ENCODE measurements around the gene TENM4. TPM values are rescaled to one million over a fixed set of nuclear protein-coding genes. Genes with fewer than 3 reads are reported as not detected.

The TENM4 gene
- polyA plus RNA-seq, 1 donor from 2014 or later: 16.8 TPM

- no peak for TF ChIP-seq REST (IDR thresholded peaks at IDR 0.05; ENCODE audit: borderline replicate concordance)
- TF ChIP-seq SMC3 (conservative IDR thresholded peaks at IDR 0.05; ENCODE audit: poor library complexity): no peak
- no peak for TF ChIP-seq TAF1 (IDR thresholded peaks at IDR 0.05; ENCODE audit: low read depth)
- no peak for TF ChIP-seq RAD21 (conservative IDR thresholded peaks at IDR 0.05)
- no peak for TF ChIP-seq CTCF (IDR thresholded peaks at IDR 0.05; ENCODE audit: poor library complexity, severe bottlenecking)
- TF ChIP-seq MXI1 (conservative IDR thresholded peaks at IDR 0.05; ENCODE audit: poor library complexity, severe bottlenecking): no peak
- TF ChIP-seq EZH2 (IDR thresholded peaks at IDR 0.05; ENCODE audit: borderline replicate concordance, insufficient read depth, low read length, poor library complexity, severe bottlenecking): no peak
- no peak for TF ChIP-seq POLR2AphosphoS5 (IDR thresholded peaks at IDR 0.05)
- no peak for TF ChIP-seq EP300 (conservative IDR thresholded peaks at IDR 0.05; ENCODE audit: poor library complexity, severe bottlenecking)
- H3F3A ChIP-seq (ENCODE audit: insufficient read depth, low read length, poor library complexity, severe bottlenecking): no peaks in the 10 kb centered on the region
- no peak overlapping the region for H3K4me2 ChIP-seq (ENCODE audit: low read length)
- no peaks in the 10 kb centered on the region for H3K36me3 ChIP-seq (ENCODE audit: insufficient read depth, low read length)
- no peak overlapping the region for H2AFZ ChIP-seq (ENCODE audit: low read depth, low read length)
- no peaks in the 10 kb centered on the region for H3K9me3 ChIP-seq (ENCODE audit: low read length)
- H3K27ac ChIP-seq (ENCODE audit: low read length): no peak overlapping the region
- no peaks in the 10 kb centered on the region for H3K9me2 ChIP-seq (ENCODE audit: insufficient read depth, low read length)
- H3K9ac ChIP-seq (ENCODE audit: low read length): no peak overlapping the region
- H3K27me3 ChIP-seq (ENCODE audit: insufficient read depth, low read depth, low read length): no peaks in the 10 kb centered on the region
- H3K79me2 ChIP-seq (replicated peaks; ENCODE audit: insufficient read depth, low read length): no peaks in the 10 kb centered on the region
- no peaks in the 10 kb centered on the region for H4K20me1 ChIP-seq (ENCODE audit: insufficient read depth)
- no peak overlapping the region for H3K4me3 ChIP-seq (ENCODE audit: low read length)
These were observed 421.6 kb downstream of the TENM4 start for GRCh38 chr11:79019277-79019676.

- H3K79me2 ChIP-seq (replicated peaks; ENCODE audit: insufficient read depth, low read length): no peaks in the 10 kb centered on the region
These were observed 422.4 kb downstream of the TENM4 start for GRCh38 chr11:79018371-79018849.

More at GRCh38 chr11:79018371-79018849, 422.4 kb downstream of the TENM4 start:
- Histone ChIP-seq H3K27me3 (ENCODE audit: insufficient read depth, low read depth, low read length) (no peaks in the 10 kb centered on the region), H3K4me2 (ENCODE audit: low read length) (no peak overlapping the region), H3F3A (ENCODE audit: insufficient read depth, low read length, poor library complexity, severe bottlenecking) (no peaks in the 10 kb centered on the region), H3K4me3 (ENCODE audit: low read length) (no peak overlapping the region), H2AFZ (ENCODE audit: low read depth, low read length) (no peak overlapping the region), H3K9ac (ENCODE audit: low read length) (no peak overlapping the region), H4K20me1 (ENCODE audit: insufficient read depth) (no peaks in the 10 kb centered on the region), H3K36me3 (ENCODE audit: insufficient read depth, low read length) (no peaks in the 10 kb centered on the region), H3K27ac (ENCODE audit: low read length) (no peak overlapping the region), H3K9me3 (ENCODE audit: low read length) (no peaks in the 10 kb centered on the region), H3K9me2 (ENCODE audit: insufficient read depth, low read length) (no peaks in the 10 kb centered on the region)
- no peak for TF ChIP-seq MXI1 (conservative IDR thresholded peaks at IDR 0.05; ENCODE audit: poor library complexity, severe bottlenecking)
- TF ChIP-seq SMC3 (conservative IDR thresholded peaks at IDR 0.05; ENCODE audit: poor library complexity): no peak
- TF ChIP-seq EZH2 (IDR thresholded peaks at IDR 0.05; ENCODE audit: borderline replicate concordance, insufficient read depth, low read length, poor library complexity, severe bottlenecking): no peak
- TF ChIP-seq REST (IDR thresholded peaks at IDR 0.05; ENCODE audit: borderline replicate concordance): no peak
- no peak for TF ChIP-seq POLR2AphosphoS5 (IDR thresholded peaks at IDR 0.05)
- no peak for TF ChIP-seq CTCF (IDR thresholded peaks at IDR 0.05; ENCODE audit: poor library complexity, severe bottlenecking)
- no peak for TF ChIP-seq RAD21 (conservative IDR thresholded peaks at IDR 0.05)
- no peak for TF ChIP-seq EP300 (conservative IDR thresholded peaks at IDR 0.05; ENCODE audit: poor library complexity, severe bottlenecking)
- TF ChIP-seq TAF1 (IDR thresholded peaks at IDR 0.05; ENCODE audit: low read depth): no peak
